ENCODE measurements around the gene NFIB.

NFIB gene

GRCh38 chr9:14313951-14314423, at the start of gene NFIB:
NFIB (minus strand) TSS chr9:14314141; CDS start chr9:14313511, 630 bp downstream.
- TF ChIP-seq CTCF (IDR thresholded peaks at IDR 0.05; ENCODE audit: unreplicated experiment in 3 of 3) = no peak
- Mint-ChIP-seq H3K27ac (peak within 1 kb of the TSS; percentile 99 to 100 (median 100)), H3K9me3 (peaks cover 2% of the 10 kb centered on the region), H3K27me3 (ENCODE audit: low read depth) (peaks cover 7% of the 10 kb centered on the region), H3K36me3 (ENCODE audit: low read depth) (peaks cover 10% of the 10 kb centered on the region), H3K4me1 (peaks cover 31% of the 10 kb centered on the region), H3K4me3 (peak within 1 kb of the TSS; percentile 96 to 100 (median 98))

DNA sequence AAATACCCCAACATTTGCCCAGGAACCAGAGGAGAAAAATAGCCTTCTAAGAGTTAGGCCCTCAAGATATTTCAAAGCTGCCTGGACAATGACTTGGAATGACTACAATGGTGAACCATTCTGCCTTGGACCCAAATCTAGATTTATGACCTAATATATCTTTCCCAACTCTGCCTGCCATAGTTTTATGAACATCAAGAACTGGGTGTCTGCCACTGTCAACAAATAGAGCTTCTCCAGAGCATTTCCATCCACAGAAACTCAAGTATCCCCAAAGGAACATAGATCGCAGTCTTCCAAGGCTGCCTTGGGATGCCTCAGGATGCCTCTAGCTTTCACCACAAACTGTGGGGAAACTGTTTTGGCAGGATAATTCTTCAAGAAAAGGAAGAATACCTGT, 48.2 kb upstream of the NFIB start:
- TF ChIP-seq CTCF (IDR thresholded peaks at IDR 0.05; ENCODE audit: unreplicated experiment in 3 of 3) = no peak
- Mint-ChIP-seq H3K4me1 (peaks cover 72% of the 10 kb centered on the region), H3K36me3 (ENCODE audit: low read depth) (peaks cover 16% of the 10 kb centered on the region), H3K9me3 (peaks cover 15% of the 10 kb centered on the region), H3K27me3 (ENCODE audit: low read depth) (no peaks in the 10 kb centered on the region), H3K27ac (peak overlapping the region; percentile 85 to 99 (median 85)), H3K4me3 (peak overlapping the region in 1 of 3 experiments; percentile 7)

GRCh38 chr9:14361074-14361473, 47.1 kb upstream of the NFIB start:
- Mint-ChIP-seq H3K27ac (peak overlapping the region; percentile 85 to 99 (median 85)), H3K27me3 (ENCODE audit: low read depth) (no peaks in the 10 kb centered on the region), H3K4me3 (no peak overlapping the region), H3K9me3 (peaks cover 8% of the 10 kb centered on the region), H3K36me3 (ENCODE audit: low read depth) (peaks cover 10% of the 10 kb centered on the region), H3K4me1 (peaks cover 75% of the 10 kb centered on the region)
- no peak for TF ChIP-seq CTCF (IDR thresholded peaks at IDR 0.05; ENCODE audit: unreplicated experiment in 3 of 3)

GRCh38 chr9:14358523-14358922, 44.6 kb upstream of the NFIB start:
- Mint-ChIP-seq H3K27me3 (ENCODE audit: low read depth) (no peaks in the 10 kb centered on the region), H3K4me3 (no peak overlapping the region), H3K27ac (peak overlapping the region; percentile 35 to 44 (median 37)), H3K4me1 (peaks cover 70% of the 10 kb centered on the region), H3K36me3 (ENCODE audit: low read depth) (peaks cover 6% of the 10 kb centered on the region), H3K9me3 (no peaks in the 10 kb centered on the region)
- TF ChIP-seq CTCF (IDR thresholded peaks at IDR 0.05; ENCODE audit: unreplicated experiment in 3 of 3) = no peak

- TF ChIP-seq CTCF (IDR thresholded peaks at IDR 0.05; ENCODE audit: unreplicated experiment in 3 of 3) = no peak
- H3K27ac Mint-ChIP-seq = peak overlapping the region; percentile 85 to 93 (median 91)
- H3K4me3 Mint-ChIP-seq = peak overlapping the region in 1 of 3 experiments; percentile 5
- H3K36me3 Mint-ChIP-seq (ENCODE audit: low read depth) = peaks cover 6% of the 10 kb centered on the region
- H3K9me3 Mint-ChIP-seq = no peaks in the 10 kb centered on the region
- H3K4me1 Mint-ChIP-seq = peaks cover 73% of the 10 kb centered on the region
- peaks cover 6% of the 10 kb centered on the region for H3K27me3 Mint-ChIP-seq (ENCODE audit: low read depth)
Observed at GRCh38 chr9:14356351-14357265, 42.7 kb upstream of the NFIB start.
